ENCODE data around the gene ZNF653.
A peak's percentile ranks its signal among the peaks of the same experiment; 100 is the strongest.

Gene ZNF653, protein sequence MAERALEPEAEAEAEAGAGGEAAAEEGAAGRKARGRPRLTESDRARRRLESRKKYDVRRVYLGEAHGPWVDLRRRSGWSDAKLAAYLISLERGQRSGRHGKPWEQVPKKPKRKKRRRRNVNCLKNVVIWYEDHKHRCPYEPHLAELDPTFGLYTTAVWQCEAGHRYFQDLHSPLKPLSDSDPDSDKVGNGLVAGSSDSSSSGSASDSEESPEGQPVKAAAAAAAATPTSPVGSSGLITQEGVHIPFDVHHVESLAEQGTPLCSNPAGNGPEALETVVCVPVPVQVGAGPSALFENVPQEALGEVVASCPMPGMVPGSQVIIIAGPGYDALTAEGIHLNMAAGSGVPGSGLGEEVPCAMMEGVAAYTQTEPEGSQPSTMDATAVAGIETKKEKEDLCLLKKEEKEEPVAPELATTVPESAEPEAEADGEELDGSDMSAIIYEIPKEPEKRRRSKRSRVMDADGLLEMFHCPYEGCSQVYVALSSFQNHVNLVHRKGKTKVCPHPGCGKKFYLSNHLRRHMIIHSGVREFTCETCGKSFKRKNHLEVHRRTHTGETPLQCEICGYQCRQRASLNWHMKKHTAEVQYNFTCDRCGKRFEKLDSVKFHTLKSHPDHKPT

DNA sequence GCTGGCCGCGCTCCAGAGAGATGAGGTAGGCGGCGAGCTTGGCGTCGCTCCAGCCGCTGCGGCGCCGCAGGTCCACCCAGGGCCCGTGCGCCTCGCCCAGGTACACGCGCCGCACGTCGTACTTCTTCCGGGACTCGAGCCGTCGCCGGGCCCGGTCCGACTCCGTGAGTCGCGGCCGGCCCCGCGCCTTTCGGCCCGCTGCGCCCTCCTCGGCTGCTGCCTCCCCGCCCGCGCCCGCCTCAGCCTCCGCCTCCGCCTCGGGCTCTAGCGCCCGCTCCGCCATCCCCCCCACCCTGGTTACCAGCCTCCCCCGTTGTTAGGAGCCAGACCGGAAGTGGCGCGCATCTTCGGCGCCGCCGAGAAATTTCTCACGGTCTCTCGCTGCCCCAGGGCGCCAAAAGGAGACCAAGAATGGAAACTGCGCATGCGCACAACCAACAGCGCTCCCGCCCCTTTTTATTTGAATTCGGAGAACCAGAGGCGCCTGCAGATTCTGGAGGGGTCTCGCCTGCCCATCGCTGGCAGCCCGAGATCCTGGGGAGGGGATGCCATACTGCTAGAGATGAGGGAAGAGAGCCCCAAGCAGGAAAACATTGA, at the start of gene ZNF653:
TSS of gene ZNF653 (minus strand) at position 336 of the 597 bp plus-strand sequence. CDS start at position 283, 53 bp downstream.
- H3K4me3 ChIP-seq (ENCODE audit: low read length) = peak within 1 kb of the TSS; percentile 67
- TF ChIP-seq, protein P1, sequence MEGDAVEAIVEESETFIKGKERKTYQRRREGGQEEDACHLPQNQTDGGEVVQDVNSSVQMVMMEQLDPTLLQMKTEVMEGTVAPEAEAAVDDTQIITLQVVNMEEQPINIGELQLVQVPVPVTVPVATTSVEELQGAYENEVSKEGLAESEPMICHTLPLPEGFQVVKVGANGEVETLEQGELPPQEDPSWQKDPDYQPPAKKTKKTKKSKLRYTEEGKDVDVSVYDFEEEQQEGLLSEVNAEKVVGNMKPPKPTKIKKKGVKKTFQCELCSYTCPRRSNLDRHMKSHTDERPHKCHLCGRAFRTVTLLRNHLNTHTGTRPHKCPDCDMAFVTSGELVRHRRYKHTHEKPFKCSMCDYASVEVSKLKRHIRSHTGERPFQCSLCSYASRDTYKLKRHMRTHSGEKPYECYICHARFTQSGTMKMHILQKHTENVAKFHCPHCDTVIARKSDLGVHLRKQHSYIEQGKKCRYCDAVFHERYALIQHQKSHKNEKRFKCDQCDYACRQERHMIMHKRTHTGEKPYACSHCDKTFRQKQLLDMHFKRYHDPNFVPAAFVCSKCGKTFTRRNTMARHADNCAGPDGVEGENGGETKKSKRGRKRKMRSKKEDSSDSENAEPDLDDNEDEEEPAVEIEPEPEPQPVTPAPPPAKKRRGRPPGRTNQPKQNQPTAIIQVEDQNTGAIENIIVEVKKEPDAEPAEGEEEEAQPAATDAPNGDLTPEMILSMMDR (conservative IDR thresholded peaks at IDR 0.05; ENCODE audit: low read depth, low read length) = no peak

DNA sequence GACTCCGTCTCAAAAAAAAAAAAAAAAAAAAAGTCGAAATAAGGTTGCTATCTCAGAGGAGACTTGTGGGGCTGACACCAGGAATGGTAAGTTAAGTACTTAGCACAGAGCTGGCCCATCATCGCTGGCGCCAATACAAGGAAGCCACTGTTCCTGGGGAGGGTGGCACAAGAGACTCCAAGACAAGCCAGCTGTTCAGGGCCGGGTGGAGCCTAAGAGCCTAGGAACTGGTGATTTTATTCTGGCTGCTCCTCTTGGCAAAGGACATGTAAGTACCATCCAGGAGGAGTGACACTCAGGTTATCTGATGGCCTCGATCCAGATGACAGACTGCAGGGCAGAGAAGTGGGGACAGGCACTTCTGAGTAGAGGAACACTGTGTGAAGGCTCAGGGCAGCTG, 49.6 kb upstream of the ZNF653 start:
- TF ChIP-seq, protein P1 (conservative IDR thresholded peaks at IDR 0.05; ENCODE audit: low read depth, low read length) = no peak
- DNase-seq (ENCODE audit: low read depth) = no peak
- H3K4me3 ChIP-seq (ENCODE audit: low read length) = no peak overlapping the region

More for the DNA sequence above, at the start of gene ZNF653:
- DNase-seq (ENCODE audit: low read depth) = peak; percentile 68

DNA sequence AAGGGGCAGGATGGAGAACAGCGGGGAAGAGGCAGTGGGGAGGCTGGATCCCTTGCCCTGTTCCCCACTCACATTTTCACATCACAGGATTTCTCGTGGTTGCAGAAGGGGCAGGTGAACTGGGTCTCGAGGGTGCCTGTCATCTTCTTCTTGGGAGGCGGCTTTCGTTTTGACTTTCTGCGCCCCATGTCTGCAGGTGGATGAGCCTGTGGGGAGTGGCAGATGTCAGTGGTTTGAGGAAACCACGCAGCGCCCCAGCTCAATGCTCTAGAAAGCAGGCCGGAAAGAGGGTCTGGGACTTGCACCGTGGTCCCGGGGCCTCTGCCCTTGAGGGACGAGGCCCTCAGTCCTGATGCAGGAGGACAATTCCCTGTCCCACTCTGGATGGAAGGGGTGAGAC, 48.5 kb upstream of the ZNF653 start:
- H3K4me3 ChIP-seq (ENCODE audit: low read length) = no peak overlapping the region
- DNase-seq (ENCODE audit: low read depth) = no peak
- TF ChIP-seq, protein P1 (conservative IDR thresholded peaks at IDR 0.05; ENCODE audit: low read depth, low read length) = no peak

DNA sequence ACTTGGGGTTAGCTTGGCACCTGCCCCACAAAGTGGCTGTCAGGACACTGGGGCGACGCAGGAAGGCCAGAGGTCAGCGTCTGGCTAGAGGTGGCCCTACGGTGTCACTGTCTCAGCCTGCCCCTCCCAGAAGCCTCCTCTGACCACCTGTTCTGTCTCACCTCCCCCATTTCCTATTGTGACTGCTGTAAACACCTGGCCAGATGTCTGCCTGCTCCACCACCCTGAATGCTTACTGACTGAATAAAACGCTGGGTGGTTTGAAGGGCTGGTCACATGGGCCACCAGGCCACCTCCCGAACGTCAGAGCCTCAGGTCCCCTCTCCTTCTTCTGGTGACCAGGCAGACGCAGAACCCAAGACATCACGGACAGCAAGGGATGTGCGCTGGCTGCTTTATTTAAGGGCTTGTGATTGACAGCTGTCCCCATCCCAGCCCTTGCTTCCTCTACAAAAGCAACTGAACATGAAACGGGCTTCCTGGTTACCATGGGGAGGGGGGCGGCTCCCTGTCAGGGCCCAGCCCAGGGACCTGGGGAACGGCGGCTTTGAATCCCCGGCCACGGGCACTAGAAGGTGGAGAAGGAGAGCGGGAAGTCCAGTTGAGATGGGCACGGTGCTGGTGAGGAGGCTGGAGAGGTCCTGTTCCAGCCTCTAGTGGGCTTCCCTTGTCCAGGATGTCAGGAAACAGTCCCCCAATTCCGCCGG, 47.2 kb upstream of the ZNF653 start:
- no peak overlapping the region for H3K4me3 ChIP-seq (ENCODE audit: low read length)
- TF ChIP-seq, protein P1 (conservative IDR thresholded peaks at IDR 0.05; ENCODE audit: low read depth, low read length) = no peak
- DNase-seq (ENCODE audit: low read depth) = no peak

DNA sequence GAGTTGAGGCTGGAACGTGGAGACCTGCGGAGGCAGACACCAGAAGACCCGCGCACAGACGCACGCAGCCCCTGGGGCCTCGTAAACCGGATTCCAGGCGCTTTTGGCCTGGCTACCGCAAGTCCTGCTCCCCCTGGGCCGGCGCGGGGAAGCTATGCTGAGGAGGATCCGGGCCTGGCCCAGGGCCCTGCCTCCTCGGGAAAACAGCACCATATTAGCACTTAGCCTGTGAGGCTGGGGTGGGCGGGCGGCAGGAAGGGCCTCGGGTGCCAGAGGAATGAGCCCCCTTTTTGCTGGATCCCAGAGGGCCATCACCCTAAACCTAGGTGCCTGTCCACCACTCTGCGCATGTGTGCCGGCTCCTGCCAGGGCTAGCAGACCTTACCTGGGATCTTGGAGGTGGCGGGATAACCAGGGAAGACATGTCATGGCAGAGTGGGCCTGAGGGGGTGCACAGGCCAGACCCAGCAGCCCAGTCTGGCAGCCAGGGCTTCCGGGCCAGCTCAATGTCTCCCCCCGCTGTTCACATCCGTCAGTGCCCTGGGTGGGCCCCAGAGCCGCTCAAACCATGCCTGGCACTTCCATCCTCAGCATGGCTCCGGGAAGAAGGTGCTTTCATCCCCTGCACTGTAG, 46.1 kb upstream of the ZNF653 start:
- no peak overlapping the region for H3K4me3 ChIP-seq (ENCODE audit: low read length)
- TF ChIP-seq, protein P1 (conservative IDR thresholded peaks at IDR 0.05; ENCODE audit: low read depth, low read length) = peak; percentile 52
- no peak for DNase-seq (ENCODE audit: low read depth)

DNA sequence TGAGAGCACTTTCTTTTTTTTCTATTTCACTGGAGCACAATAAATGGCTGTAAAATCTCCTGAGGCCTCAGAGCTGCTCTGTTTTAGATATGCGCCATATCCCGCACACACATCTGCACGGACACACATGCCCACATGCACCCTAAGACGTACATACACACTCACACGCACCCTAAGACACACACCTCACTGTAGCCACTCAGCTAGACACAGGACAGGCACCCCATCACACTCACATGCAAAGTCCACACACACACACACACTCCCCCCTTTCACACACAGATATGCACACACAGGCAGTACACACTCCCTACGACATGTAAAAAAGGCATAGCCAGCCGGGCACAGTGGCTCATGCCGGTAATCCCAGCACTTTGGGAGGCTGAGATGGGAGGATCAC, 44.6 kb upstream of the ZNF653 start:
- DNase-seq (ENCODE audit: low read depth) = no peak
- no peak overlapping the region for H3K4me3 ChIP-seq (ENCODE audit: low read length)
- TF ChIP-seq, protein P1 (conservative IDR thresholded peaks at IDR 0.05; ENCODE audit: low read depth, low read length) = no peak
